AG08395 (cell line): ENCODE measurements around the gene MAP1LC3B.
A peak's percentile ranks its signal among the peaks of the same experiment; 100 is the strongest.
"Not testable (repeated sequence)": the region's sequence is repeated elsewhere in the genome, so short reads cannot be mapped to it uniquely, and the experiment has no call there.

Experiments
- DNase-seq: peaks from one replicate; pipeline ENCODE4 v3.0.0; 2012; ENCODE audit warnings: mixed read lengths, low spot score

The MAP1LC3B gene

DNA sequence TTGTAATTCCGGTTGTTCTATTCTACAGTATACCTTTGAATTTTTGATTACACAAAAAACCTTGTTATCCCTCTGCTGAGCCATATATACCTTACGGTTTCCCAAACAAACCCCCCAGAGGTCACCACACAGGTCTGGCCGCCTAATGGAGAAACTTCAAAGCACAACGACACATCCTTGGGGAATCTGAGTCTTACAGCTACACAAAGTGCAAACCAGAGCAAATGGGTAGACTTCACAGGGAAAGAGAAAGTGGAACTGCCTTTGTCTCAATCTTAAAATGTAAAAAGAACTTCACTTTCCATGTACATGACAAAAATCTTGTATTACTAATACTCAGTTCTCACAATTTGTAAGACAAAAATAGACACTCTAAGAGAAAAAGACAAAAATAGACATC, 11.3 kb upstream of the MAP1LC3B start:
- no peak for DNase-seq

DNA sequence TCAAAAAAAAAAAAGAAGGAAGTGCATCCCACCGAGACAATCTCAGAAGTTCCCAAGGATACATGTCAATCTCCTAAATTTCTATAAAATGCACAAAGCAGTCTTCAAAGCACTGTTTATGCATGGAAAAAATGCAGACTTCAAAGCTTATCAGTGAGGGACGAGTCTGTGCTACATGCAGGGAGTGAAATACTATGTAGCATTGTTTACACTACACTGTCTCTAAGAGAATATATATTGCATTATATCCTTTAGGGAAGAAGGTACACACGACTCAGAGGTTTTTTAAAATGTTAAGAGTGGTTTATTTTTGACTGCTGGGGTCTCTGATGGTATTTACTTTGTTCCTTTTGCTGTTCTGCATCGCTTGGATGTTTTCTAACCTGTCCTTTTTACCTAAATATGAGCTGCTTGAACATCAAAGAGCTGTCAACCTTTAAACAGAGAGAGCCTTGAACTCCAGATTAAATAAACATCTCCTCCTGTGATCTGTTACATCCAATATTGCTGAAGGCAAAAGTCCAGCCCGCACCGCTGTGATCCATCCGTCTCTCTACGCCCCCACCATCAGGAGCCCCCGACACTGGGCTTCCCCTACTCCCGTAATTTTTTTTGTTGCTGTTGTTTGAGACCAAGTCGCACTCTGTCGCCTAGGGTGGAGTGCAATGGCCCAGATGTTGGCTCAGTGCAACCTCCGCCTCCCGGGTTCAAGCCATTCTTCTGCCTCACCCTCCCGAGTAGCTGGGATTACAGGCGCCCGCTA, 9.9 kb upstream of the MAP1LC3B start:
- no peak for DNase-seq

DNA sequence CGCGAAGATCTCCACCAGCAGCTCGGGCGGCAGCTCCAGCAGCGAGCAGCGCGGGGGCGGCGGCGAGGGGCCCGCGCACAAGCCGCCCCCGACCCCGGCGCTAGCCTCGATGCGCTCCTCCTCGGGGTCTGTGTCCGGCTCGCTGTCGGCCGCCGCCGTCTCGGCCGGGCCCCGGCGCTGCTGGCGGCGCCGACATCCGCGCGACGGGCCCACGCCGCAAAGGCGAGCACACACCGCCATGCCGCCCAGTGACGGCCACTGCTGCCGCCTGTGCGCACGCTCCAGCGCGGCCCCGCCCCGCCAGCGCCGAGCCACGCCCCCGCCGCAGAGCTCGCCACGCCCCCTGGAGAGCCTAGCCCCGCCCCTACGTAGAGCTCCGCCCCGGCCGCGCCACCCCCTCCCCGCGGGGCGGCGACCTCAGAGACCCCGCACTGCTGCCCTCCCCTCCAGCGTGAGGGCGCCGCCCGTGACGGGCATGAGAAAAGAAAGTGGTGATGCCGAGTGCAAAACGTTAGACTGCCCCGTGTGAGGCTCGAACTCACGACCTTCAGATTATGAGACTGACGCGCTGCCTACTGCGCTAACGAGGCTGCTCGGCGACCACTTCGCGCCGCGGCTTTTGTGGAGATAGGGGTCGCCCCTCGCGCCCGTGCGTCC, 8.5 kb upstream of the MAP1LC3B start, which contains the start of gene FBXO31:
Gene FBXO31, minus strand, starts transcription at position 272 of the 657 bp plus-strand sequence. Its CDS starts 32 bp downstream, at position 240.
- peak; percentile 88 for DNase-seq

DNA sequence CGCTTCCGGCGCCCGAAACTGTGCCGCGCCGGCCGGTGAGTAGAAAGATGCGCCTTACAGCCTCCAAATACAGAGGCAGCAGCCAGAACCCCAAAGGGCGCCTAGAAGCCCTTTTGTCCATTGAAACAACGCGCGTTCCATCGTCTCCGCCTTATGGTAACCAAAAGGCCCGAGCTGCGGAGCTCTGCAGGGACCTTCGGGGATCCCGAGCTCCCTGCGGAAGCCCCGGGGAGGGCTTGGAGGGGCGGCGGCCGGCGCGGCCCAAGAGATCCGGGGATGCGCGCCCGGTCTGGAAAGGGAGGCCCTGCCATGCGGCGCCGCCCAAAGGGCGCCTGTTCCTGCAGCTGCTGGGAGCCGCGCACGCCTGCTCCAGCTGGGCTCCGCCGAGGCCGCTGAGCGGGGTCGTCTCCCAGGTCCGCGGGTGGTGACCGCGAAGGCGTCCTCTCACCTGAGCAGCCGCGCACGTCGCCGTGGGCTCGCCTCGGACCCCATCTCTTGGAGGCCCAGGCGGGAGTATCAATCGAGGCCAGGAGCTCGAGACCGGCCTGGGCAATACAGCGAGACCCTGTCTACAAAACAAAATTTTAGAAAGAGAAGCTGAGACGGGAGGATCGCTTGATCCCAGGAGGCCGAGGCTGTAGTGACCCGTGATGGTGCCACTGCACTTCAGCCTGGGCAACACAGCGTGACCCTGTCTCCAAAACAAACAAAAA, 7.8 kb upstream of the MAP1LC3B start:
- DNase-seq = no peak

DNA sequence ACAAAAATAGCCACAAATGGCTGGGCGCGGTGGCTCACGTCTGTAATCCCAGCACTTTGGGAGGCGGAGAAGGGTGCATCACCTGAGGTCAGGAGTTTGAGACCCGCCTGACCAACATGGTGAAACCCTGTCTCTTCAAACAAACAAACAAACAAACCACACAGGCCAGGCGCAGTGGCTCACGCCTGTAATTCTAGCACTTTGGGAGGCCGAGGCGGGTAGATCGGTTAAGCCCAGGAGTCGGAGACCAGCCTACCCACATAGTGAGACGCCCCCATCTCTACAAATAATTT, 7.3 kb upstream of the MAP1LC3B start:
- DNase-seq = not testable (repeated sequence)

DNA sequence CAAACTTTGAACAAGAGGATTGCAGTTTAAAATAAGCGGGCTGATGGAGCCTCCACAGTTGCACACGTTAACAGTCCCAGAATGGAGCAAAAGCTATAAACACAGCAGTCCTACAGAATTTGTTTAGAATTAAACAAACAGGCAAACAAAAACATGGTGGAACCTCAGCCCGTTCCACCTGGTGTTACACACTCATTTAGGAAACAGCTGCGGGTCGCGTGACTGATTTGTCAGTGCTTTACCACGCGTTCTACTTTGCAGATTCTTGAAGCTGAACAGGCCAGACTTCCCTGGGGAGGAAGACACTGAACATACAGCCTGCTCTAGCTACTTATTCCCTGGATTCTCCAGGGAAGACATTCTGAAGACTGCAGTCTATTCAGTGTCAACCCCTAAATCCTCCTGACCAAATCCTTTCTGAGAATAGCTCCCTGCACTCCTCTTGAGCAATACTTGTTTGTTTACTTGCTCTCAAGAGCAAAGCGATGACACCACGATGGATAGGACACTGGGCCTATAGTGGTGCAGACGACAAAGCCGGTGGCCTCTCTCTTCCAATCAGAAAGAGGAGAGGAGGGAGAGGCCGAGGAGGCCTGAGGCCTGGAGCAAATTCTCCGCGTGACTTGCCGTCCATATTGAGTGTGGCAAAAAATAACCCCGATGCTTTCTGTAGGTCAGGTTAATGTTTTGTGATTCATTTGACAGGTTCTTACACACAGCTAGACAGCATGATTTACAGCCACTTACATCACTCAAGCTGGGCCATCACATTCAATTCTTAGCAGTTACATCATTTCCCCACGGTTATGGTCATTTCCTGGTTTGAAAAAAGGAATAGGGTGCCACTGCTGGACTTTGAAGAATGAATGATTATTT, 4.0 kb upstream of the MAP1LC3B start:
- peak; percentile 96 for DNase-seq

DNA sequence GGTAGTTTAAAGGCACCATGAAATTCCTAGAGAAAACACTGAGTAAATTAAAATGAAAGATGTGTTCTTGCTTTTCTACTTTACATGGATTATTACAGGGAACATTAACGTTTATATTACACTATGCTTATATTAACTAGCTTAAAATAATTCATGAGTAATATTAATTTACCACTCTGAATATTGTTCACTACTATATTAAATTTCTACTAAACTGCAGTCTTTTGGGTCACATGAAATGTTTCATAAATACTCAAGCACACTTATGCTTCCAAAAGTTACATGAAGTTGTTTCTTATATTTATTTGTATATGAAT, 3.4 kb upstream of the MAP1LC3B start:
- DNase-seq = no peak

DNA sequence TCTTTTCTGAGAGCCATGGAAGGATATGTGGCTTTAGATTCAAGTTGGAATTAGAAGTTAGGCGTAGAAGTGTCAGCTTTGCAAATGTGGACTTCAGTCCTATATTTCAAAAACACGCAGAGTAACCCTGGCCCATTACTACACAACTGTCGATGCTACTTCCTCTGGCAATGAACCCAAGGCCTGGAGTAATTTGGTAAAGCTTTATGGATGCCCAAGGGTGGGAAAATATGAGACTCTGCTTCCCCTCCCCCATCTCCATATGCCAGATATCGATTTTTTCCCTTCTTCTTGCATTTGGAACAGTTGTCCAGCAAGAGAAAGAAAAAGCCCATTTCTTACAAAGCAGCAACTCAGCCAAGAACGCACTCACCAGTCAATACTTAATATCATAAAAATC, 2.9 kb upstream of the MAP1LC3B start:
- no peak for DNase-seq

DNA sequence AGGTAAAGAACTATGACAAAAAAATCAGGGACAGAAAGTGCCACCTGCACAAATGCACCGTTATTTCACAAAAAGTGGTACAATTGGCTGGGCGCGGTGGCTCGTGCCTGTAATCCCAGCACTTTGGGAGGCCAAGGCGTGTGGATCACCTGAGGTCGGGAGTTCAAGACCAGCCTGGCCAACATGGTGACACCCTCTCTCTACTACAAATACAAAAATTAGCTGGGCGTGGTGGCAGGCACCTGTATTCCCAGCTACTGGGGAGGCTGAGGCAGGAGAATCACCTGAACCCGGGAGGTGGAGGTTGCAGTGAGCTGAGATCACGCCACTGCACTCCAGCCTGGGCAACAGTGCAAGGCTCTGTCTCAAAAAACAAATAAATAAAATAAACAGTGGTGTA, 2.2 kb upstream of the MAP1LC3B start:
- DNase-seq = not testable (repeated sequence)

DNA sequence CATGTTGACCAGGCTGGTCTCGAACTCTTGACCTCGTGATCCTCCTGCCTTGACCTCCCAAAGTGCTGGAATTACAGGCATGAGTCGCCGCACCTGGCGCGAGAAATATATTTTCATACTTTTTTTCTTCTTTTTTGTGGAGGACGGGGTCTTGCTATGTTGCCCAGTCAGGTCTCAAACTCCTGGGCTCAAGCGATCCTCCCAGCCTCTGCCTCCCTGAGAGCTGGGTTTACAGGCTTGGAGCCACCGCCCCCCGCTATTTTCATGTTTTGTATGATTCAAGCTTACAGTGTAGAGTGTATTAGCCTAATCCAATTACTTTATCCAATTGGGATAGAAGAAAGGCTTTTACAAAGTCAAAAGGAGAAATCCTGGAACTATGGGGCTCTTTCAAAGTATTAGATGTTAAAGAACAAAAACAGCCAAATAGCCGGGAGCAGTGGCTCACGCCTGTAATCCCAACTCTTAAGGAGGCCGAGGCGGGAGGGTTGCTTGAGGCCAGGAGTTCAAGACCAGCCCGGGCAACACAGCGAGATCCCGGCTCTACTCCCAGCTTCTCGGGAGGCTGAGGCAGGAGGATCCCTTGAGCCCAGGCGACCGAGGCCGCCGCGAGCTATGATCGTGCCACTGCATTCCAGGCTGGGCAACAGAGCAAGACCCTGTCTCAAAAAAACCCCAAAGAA, 1.4 kb upstream of the MAP1LC3B start:
- no peak for DNase-seq

DNA sequence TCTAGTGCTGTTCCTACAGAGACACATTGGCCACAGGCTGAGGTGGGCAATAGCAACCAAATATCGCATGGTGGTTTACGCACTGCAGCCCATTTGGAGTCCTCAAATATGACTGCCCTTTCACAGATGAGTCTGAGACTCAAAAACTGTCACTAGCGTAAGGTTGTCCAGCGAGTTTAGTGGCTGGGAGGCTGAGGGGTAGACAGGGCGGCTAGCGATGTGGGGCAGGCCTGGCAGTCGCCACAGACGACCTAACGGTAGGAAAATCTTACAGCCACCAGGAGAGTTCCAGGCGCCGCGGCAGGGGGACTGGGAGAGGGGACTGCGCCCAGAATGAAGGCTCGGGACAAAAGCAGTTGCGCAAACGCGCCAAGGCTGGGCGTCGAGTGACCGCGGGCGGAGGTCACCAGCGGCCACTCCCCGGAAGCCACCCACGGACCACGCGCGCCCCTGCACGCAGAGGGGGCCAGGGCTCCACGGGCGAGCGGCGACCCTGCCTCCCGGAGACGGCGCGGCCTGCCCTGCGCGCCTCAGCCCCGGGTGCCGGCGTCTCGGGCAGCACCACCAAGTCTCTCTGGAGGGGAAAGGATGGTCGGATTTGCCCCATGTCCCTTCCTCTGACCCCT, 699 bp upstream of the MAP1LC3B start:
- DNase-seq = no peak

DNA sequence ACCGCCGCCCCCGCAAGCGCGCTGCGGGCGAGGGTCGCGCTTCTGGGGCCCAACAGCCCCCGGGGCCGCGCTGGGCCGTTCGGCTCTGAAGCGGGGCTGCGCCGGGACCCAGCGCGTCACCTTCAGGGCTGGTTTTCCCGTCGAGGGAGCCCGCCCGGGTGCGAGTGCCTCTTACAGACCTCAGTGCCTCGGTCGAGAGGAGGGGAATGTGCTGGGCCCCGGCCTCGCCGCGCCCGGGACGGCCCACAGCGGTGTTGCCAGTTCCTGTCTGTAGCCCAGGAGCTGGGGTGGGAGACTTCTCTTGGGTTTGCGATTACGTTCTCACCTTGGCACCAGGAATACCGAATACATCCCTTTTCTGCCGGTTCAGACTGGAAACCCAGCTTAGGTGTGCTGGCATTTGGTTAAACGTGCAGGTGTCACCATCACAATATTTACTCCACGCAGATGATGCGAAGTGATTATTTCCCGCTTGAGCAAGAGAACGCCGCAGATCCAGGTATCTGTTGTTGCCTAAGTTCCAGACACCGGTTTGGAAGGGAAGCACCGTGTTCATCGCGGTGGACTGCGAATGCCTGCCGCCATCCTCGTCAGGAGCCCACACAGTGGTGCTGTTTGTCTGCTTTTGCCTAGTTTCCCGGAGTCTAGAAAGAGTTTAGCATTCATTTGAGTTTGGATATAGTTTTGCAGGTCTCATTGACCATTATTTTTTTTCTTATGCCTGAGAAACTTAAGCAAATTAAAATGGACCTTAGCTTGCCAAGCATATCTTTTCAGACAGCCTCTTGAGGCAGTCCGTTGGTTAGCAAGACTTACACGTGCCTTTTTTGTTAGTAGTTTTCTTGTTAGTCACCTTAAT, 914 bp downstream of the MAP1LC3B start:
- DNase-seq = no peak

DNA sequence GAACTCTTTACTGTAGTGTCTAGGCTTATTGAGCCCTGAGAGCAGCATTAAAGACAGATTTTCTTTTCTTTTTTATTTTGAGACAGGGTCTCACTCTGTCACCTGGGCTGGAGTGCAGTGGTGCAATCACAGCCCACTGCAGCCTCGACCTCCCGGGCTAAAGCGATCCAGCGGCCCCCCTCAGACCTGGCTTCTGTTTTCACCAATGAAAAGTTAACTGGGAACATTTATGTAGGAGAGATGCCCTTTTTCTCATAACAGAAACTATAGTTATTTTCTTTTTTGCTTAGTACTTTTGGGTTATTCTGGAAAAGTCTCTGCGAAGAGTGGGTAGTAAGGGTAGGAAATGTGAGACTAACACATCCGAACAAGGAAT, 1.5 kb downstream of the MAP1LC3B start:
- no peak for DNase-seq

DNA sequence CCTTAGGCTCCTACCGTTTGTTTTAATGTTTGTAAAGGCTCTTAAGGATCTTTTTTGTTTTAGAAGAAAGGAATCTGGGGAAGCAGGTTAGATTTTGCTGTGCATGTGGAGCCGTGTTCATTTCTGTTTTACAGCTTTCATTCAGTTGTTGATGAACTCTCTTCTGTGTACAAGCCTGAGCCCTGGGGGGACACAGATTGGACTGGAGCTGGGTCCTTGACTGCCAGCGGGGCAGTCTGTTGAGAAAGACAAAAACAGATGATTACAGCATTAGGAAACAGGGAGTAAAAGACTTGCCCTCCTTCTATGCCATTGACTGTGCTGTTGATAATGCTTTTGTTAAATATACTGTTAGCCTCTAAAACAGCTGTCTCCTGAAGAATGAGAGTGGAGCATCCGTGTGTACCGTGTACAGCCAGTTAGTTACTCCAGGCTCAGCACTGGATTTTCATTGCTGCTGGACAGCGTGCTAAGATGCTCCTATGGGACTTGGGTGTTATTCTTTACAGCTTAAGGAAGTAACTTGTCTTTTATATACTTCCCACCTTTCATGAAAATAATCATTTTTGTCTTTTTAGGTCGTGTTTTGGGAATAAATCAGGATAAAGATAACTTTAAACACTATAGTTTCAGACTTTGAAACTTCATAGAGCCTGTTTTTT, 3.2 kb downstream of the MAP1LC3B start:
- DNase-seq = no peak

DNA sequence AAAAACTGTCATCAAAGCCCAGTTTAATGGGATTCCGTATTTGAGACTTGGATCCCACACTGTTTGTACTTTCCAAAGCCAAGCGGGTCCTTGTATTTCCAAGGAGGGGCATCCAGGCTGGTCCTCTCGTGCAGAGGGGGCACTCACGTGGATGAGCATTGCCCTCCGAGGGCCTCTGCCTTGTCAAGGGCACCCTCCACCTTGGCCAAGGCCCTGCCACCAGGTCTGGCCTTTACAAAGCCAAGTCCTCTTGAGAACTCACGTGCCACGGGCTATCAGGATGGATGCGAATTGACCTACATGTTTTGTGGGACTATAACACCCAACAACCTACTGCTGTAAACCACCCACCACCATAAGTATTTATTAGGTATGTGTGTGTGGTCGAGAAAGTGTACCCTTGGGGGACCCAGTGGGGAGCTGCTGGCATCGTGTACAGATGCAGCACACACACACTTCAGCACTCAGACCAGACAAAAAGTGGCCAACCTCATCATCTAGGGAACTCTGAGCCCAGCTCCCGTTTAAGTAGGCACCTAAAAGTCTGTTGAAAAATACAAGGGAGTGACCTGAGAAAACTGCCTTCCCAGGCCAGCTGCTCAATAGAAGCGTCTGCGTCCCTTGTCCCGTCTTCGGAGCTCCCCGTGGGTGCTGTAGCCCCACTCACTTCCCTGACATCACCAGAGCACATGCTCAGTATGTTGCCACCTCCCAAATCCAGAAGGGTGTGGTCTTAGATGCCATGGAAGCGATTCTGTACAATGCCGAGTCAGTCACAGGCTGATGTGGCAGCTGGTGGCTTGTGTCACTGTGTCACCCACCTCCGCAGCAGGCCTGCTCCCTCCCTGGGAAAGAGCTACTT, 12.9 kb downstream of the MAP1LC3B start:
- DNase-seq = no peak

DNA sequence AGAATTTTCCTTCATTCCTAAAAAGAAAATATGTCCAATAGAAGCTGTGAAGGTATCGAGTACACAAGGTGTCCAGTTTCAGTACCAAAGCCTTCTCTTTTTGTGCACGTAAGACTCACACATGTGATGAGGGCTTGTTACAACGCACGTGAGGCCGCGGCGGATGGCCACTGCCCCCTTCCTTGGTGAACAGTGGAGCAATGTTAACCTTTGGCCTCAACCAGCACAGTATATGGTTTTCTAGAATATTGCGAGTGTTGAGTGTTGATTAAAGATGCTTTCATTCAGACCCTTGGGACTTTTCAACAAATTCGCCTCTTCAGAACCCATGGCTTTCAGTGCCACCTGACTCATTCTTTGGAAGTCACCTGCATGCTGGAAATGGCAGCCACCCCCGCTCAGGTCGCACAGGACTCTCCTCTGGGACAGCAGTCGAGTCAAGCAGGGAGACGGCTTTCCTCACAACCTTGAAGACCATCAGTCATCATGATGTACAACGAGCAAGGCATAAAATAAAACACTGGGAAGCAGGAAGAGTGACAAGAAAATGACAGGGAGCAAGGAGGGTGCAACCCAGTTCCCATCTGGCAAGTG, 14.5 kb downstream of the MAP1LC3B start:
- no peak for DNase-seq

DNA sequence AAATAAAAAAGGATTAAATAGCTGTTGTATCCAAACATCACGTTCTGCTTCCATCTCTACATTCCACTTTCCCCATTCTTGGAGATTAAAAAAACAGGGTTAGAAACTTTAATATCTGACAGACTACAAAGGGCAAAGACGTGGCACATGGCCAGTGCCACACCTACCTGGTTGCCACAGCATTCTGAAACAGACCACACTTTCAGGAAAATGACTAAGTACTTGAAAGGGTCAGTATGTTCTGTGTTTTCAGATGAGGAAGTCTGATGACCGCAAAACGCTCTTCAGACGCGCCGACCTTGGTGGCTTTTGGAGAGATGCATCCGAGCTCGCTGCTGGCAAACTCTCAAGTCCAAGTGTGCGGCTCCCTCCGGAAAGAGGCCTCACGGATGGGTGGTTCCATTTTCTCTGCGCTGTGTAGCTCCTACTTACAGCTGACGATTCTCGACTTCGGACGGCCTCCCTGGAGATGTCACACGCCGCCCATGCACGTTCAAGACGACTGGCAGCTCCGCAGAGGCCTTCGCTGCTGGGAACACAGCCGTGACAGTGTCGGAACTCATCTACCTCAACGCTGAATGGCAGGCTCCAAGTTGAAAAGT, 15.5 kb downstream of the MAP1LC3B start:
- no peak for DNase-seq

DNA sequence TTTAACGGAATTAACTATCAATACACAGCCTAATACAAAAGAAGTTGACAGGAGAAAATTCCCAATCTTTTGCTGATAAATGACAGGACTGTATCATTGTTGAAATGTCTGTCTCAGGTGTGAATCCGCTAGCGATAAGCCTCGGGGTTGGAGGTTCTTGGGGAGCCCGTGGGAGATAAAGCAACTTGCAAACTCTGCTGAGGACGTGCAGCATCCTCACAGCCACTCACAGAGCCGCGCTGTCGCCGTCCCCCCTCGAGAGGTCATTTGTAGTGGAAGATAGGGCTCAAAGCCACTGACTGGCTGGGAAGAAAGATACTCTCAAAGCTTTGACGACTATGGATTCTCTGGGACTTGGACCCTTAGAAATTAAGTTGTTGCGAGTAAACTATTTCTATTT, 17.0 kb downstream of the MAP1LC3B start:
- DNase-seq = no peak
